Naive B cell (primary cell): ENCODE measurements around the gene PIH1D2. TPM values are rescaled to one million over a fixed set of nuclear protein-coding genes. Genes with fewer than 3 reads are reported as not detected.
"Not testable (repeated sequence)": the region's sequence is repeated elsewhere in the genome, so short reads cannot be mapped to it uniquely, and the experiment has no call there.

Experiments used
- ATAC-seq, 2 donors: fragments of 150-1000 bp; cut with Tn5 transposase; 2 replicates each; pipeline ENCODE4 v1.10.0; 2021; ENCODE audit warnings: low read depth in 2 of 2, mild to moderate bottlenecking in 2 of 2, moderate library complexity in 2 of 2
- DNase-seq: peaks from one replicate; pipeline ENCODE4 v3.0.0; 2022
- H3K27ac Mint-ChIP-seq, 6 donors: one replicate each; pipeline ENCODE4 v1.8.0; 2020 to 2022; ENCODE audit warnings: mild to moderate bottlenecking in 6 of 6, mixed read lengths in 6 of 6, moderate library complexity in 5 of 6, inconsistent platforms in 2 of 6
- H3K27me3 Mint-ChIP-seq, 3 donors: one replicate each; pipeline ENCODE4 v1.8.0; 2021 to 2022; ENCODE audit warnings: mixed read lengths in 3 of 3, mild to moderate bottlenecking in 1 of 3
- H3K36me3 Mint-ChIP-seq, 2 donors: one replicate each; pipeline ENCODE4 v1.8.0; 2020 to 2022; ENCODE audit warnings: mixed read lengths in 2 of 2, inconsistent platforms in 1 of 2, mild to moderate bottlenecking in 1 of 2
- H3K4me1 Mint-ChIP-seq, 3 donors: one replicate each; pipeline ENCODE4 v1.8.0; 2020 to 2022; ENCODE audit warnings: mixed read lengths in 3 of 3, inconsistent platforms in 1 of 3, mild to moderate bottlenecking in 1 of 3, moderate library complexity in 1 of 3
- H3K4me3 Mint-ChIP-seq, 8 donors: one replicate each; pipeline ENCODE4 v1.8.0; 2020 to 2022; ENCODE audit warnings: mild to moderate bottlenecking in 8 of 8, mixed read lengths in 8 of 8, moderate library complexity in 8 of 8, inconsistent platforms in 2 of 8
- H3K9me3 Mint-ChIP-seq, 7 donors: one replicate each; pipeline ENCODE4 v1.8.0; 2020 to 2022; ENCODE audit warnings: mixed read lengths in 7 of 7, mild to moderate bottlenecking in 5 of 7, inconsistent platforms in 2 of 7, moderate library complexity in 1 of 7
- polyA plus RNA-seq, 6 donors: library from polyadenylated mRNA; unstranded; fragments of 300-500 nt; fragmentation: Illumina TruSeq; gene quantifications; one replicate each; pipeline ENCODE4 v1.2.3, GENCODE V29; 2021; ENCODE audit warnings: low read depth in 6 of 6

Gene PIH1D2
- polyA plus RNA-seq, 6 donors from 2014 or later: not detected

- DNase-seq (no peak), ATAC-seq (no peak)
- peaks cover 13 to 28% (median 20%) of the 10 kb centered on the region in 3 donors for H3K4me1 Mint-ChIP-seq
- H3K27me3 Mint-ChIP-seq: no peaks in the 10 kb centered on the region
- peak overlapping the region in 1 of 6 donors; percentile 36 for H3K27ac Mint-ChIP-seq
- no peak overlapping the region for H3K4me3 Mint-ChIP-seq
- H3K36me3 Mint-ChIP-seq: peaks cover 8 to 41% of the 10 kb centered on the region in 2 donors
- no peaks in the 10 kb centered on the region for H3K9me3 Mint-ChIP-seq
Observed at GRCh38 chr11:112044961-112045360, 28.9 kb downstream of the PIH1D2 start.

GRCh38 chr11:112042961-112043304, 30.9 kb downstream of the PIH1D2 start:
- peaks cover 1 to 8% (median 4%) of the 10 kb centered on the region in 3 donors for H3K4me1 Mint-ChIP-seq
- no peaks in the 10 kb centered on the region for H3K9me3 Mint-ChIP-seq
- DNase-seq (no peak), ATAC-seq (no peak)
- H3K27ac Mint-ChIP-seq: no peak overlapping the region
- peaks cover 8 to 41% of the 10 kb centered on the region in 2 donors for H3K36me3 Mint-ChIP-seq
- no peaks in the 10 kb centered on the region for H3K27me3 Mint-ChIP-seq
- no peak overlapping the region for H3K4me3 Mint-ChIP-seq

DNA sequence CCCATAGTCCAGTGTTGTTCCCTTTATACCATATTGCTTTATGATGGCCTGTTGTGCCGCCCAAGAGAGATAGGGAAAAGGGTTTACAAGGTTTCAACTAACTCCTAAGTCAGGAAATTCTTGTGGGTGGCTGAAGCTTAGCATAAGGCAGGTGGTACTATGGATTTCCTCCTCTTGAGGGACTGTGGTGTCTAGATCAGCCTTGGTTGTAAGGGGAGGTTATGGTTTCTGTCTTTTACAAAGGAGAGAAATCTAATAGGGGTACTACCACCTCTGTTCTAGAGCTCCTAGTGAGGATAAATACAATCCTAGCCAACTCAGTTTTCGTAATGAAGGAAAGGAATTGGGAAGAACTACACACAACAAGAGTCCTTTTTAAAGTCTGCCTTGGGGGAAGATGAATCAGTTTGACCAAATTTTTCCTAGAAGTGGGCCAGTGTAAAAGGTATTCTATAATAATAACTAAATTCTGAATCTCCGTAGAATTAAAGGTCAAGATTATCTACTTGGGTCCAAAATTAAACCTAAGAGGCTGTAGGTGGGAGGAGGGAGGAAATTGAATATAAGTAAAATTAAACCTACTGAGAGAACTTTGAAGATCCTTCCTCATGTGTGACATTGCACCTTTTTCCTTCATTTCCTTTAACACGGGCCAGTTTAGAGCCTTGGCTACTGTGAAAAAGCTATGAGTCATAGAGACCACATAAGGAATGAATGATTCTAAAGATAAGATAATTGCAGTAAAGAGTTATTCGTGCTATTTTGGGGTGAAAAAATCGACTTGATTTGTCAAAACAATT, 31.5 kb downstream of the PIH1D2 start:
- DNase-seq (no peak), ATAC-seq (no peak)
- Mint-ChIP-seq H3K4me3 (no peak overlapping the region), H3K27me3 (no peaks in the 10 kb centered on the region), H3K36me3 (peaks cover 8 to 39% of the 10 kb centered on the region in 2 donors), H3K4me1 (peaks cover 0 to 4% (median 4%) of the 10 kb centered on the region in 3 donors), H3K27ac (peak overlapping the region in 2 of 6 donors; percentile 22 to 61), H3K9me3 (no peaks in the 10 kb centered on the region)

DNA sequence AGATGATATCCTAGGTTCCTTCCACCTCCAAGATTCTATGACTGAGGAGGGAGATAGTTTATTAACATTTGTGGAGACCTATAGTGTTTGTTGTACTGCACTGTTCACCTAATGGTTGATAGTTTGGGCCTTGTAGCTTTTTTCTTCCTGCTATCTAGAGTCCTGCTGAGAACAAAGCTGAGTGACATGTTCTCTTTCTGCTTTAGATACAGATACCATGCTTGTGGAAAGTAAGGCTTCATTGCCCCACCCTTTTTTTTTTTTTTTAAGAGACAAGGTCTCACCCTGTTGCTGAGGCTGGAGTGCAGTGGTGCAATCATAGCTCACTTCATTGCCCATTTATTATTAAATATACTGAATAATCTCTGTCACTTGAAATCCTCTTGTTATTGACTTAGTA, 36.3 kb downstream of the PIH1D2 start:
- DNase-seq (no peak), ATAC-seq (no peak)
- Mint-ChIP-seq H3K4me1 (peaks cover 0 to 4% (median 2%) of the 10 kb centered on the region in 3 donors), H3K27me3 (no peaks in the 10 kb centered on the region), H3K36me3 (peaks cover 8 to 21% of the 10 kb centered on the region in 2 donors), H3K9me3 (no peaks in the 10 kb centered on the region), H3K4me3 (no peak overlapping the region), H3K27ac (no peak overlapping the region)

GRCh38 chr11:112033902-112034301, 39.9 kb downstream of the PIH1D2 start:
- peaks cover 7 to 17% of the 10 kb centered on the region in 2 donors for H3K36me3 Mint-ChIP-seq
- H3K27ac Mint-ChIP-seq: peak overlapping the region in 2 of 6 donors; percentile 60 to 73
- no peaks in the 10 kb centered on the region for H3K27me3 Mint-ChIP-seq
- no peak overlapping the region for H3K4me3 Mint-ChIP-seq
- DNase-seq (no peak), ATAC-seq (no peak)
- H3K9me3 Mint-ChIP-seq: no peaks in the 10 kb centered on the region
- H3K4me1 Mint-ChIP-seq: peaks cover 0 to 7% (median under 1%) of the 10 kb centered on the region in 3 donors

- peak overlapping the region in 1 of 6 donors; percentile 12 for H3K27ac Mint-ChIP-seq
- H3K9me3 Mint-ChIP-seq: no peaks in the 10 kb centered on the region
- no peaks in the 10 kb centered on the region for H3K27me3 Mint-ChIP-seq
- ATAC-seq (no peak), DNase-seq (no peak)
- peak overlapping the region in 1 of 8 donors; percentile 36 for H3K4me3 Mint-ChIP-seq
- H3K36me3 Mint-ChIP-seq: peaks cover 7 to 20% of the 10 kb centered on the region in 2 donors
- H3K4me1 Mint-ChIP-seq: peaks cover 7 to 24% (median 18%) of the 10 kb centered on the region in 3 donors
Observed at GRCh38 chr11:112029460-112029859, 44.4 kb downstream of the PIH1D2 start.

- DNase-seq, H3K27me3 Mint-ChIP-seq, H3K4me3 Mint-ChIP-seq, ATAC-seq, H3K27ac Mint-ChIP-seq, H3K9me3 Mint-ChIP-seq: not testable (repeated sequence)
- Mint-ChIP-seq H3K4me1 (peaks cover 17 to 37% (median 36%) of the 10 kb centered on the region in 3 donors), H3K36me3 (peaks cover 7 to 16% of the 10 kb centered on the region in 2 donors)
Observed at GRCh38 chr11:112026784-112027410, 46.9 kb downstream of the PIH1D2 start.

GRCh38 chr11:112025707-112026106, 48.1 kb downstream of the PIH1D2 start:
- H3K36me3 Mint-ChIP-seq: peaks cover 7 to 16% of the 10 kb centered on the region in 2 donors
- H3K9me3 Mint-ChIP-seq: no peaks in the 10 kb centered on the region
- H3K27ac Mint-ChIP-seq: peak overlapping the region; percentile 33 to 99 (median 98)
- H3K27me3 Mint-ChIP-seq: no peaks in the 10 kb centered on the region
- ATAC-seq (no peak), DNase-seq (no peak)
- H3K4me1 Mint-ChIP-seq: peaks cover 17 to 37% (median 36%) of the 10 kb centered on the region in 3 donors
- peak overlapping the region; percentile 99 to 100 (median 100) for H3K4me3 Mint-ChIP-seq

DNA sequence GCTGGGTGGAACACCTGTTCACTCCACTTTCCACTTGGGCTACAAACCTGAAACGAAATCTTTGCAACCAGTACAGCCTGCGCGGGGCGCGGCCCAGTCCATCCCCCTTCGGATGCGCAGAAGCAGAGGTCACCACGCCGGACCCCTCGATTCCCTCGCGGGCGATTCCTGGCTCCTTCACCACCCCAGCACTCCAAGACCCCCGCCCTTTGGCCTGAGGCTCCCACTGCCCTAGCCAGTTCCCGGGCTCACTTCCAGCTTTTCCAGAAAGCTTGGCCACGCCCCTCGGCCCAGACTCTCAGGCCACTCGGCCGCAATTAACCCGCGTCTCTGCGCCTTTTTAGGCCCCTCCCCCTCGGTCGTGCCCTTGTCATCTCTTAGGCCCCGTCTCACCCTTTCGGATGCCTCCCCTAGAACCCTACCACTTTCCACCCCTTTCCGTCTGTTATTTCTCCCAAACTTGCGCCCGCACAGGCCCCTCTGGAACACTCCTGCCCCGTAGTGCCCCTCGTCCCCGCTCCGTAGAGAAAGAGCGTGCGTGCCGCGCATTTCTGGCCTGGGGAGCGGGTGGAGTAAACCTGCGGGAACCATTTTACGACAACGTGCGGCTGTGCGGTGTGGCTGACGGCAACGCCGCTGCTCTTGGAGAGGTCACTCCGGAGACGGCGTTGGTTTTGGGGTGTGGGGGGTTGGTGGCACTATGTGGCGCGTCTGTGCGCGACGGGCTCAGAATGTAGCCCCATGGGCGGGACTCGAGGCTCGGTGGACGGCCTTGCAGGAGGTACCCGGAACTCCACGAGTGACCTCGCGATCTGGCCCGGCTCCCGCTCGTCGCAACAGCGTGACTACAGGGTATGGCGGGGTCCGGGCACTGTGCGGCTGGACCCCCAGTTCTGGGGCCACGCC, 48.8 kb downstream of the PIH1D2 start, which contains the start of gene DLAT:
Gene DLAT, plus strand, starts transcription at position 636 of the 906 bp plus-strand sequence. Its CDS starts 65 bp downstream, at position 701.
- H3K36me3 Mint-ChIP-seq: peaks cover 7 to 13% of the 10 kb centered on the region in 2 donors
- H3K27me3 Mint-ChIP-seq: no peaks in the 10 kb centered on the region
- H3K27ac Mint-ChIP-seq: peak within 1 kb of the TSS; percentile 97 to 99 (median 98)
- peak; percentile 79 to 80 for ATAC-seq
- peak; percentile 83 for DNase-seq
- H3K4me1 Mint-ChIP-seq: peaks cover 17 to 37% (median 31%) of the 10 kb centered on the region in 3 donors
- H3K9me3 Mint-ChIP-seq: no peaks in the 10 kb centered on the region
- peak within 1 kb of the TSS; percentile 99 to 100 (median 100) for H3K4me3 Mint-ChIP-seq

DNA sequence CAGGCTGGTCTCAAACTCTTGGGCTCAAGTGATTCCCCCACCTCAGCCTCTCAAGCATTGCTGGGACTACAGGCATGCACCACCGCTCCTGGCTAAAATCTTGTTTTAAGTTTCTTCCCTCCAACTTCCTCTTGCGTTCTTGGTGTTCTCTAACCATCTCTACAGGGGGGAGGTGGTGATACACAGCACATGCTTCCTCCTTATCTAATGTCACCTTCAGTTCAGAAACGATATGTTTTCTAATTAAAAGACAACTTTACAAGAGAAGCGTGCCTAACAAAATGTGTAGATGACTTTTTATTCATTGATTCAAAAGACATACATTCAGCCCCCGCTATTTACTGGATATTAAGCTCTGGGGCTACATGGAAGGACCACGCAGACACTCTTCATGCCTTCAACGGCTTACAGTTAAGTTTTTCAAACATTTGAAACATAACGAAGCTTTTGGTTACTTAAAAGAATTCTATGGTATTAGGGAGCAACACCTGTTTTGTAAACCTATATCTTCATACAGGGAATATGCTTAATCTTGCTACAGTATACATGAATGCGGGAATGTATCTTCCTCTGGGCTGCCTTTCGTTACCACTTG, 49.5 kb downstream of the PIH1D2 start:
- H3K36me3 Mint-ChIP-seq: peaks cover 0 to 7% of the 10 kb centered on the region in 2 donors
- H3K4me1 Mint-ChIP-seq: peaks cover 17 to 37% (median 30%) of the 10 kb centered on the region in 3 donors
- DNase-seq (peak; percentile 61), ATAC-seq (peak; percentile 73 to 74)
- H3K27ac Mint-ChIP-seq: peak overlapping the region; percentile 97 to 99 (median 98)
- peak overlapping the region; percentile 99 to 100 (median 100) for H3K4me3 Mint-ChIP-seq
- no peaks in the 10 kb centered on the region for H3K27me3 Mint-ChIP-seq
- H3K9me3 Mint-ChIP-seq: no peaks in the 10 kb centered on the region

DNA sequence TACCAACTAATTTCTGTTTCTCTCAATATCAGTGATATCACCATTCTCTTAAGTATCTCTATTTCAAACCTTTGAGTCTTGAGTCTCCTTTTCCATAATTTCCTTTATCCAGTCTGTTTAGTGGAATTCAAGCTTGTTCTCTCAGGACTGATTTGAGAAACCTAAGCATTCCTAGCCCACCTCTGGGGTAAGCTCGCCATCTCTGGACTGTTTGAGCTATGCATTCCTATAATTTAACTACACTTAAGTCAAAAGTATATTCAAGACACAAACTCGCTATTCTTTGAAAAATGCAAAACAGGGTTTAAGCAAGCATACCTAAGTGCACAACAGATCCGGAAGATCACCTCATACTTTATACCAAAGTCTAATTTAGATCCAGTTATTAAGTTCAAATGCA, 50.7 kb downstream of the PIH1D2 start:
- Mint-ChIP-seq H3K4me1 (peaks cover 17 to 34% (median 25%) of the 10 kb centered on the region in 3 donors), H3K9me3 (no peaks in the 10 kb centered on the region), H3K4me3 (peak overlapping the region in 6 of 8 donors; percentile 32 to 100 (median 47)), H3K27ac (peak overlapping the region in 4 of 6 donors; percentile 43 to 83 (median 58)), H3K27me3 (no peaks in the 10 kb centered on the region), H3K36me3 (no peaks in the 10 kb centered on the region)
- DNase-seq (no peak), ATAC-seq (no peak)

DNA sequence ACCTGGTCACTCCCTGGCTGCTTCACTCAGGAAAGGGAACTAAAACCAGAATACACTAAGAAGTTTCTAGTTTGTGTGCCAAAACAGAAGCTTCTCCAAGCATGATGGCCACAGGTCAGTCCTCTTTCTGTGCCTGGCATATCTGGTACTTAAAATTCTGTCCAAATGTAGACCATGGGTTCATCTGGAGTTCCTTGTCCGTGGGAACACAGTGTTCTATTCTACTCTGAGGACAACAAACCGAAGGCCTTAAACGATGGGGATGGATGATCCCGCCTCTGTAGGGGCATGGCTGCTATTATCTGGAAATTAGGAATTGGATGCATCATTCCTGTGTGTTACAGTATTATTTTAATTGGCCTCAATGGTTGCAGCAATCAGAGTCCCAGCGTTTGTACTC, 54.8 kb downstream of the PIH1D2 start:
- DNase-seq: no peak
- no peak for ATAC-seq
- H3K4me3 Mint-ChIP-seq: no peak overlapping the region
- H3K36me3 Mint-ChIP-seq: no peaks in the 10 kb centered on the region
- H3K27ac Mint-ChIP-seq: no peak overlapping the region
- peaks cover 9 to 20% (median 11%) of the 10 kb centered on the region in 3 donors for H3K4me1 Mint-ChIP-seq
- H3K27me3 Mint-ChIP-seq: peaks cover 0 to 10% (median 5%) of the 10 kb centered on the region in 3 donors
- H3K9me3 Mint-ChIP-seq: no peaks in the 10 kb centered on the region
